Activated B cell treated with CpG ODN at 0.5 μM for 24 hours (primary cell): ENCODE data around the gene ZBTB32. TPM values are rescaled to one million over a fixed set of nuclear protein-coding genes. Genes with fewer than 3 reads are reported as not detected.
A peak's percentile ranks its signal among the peaks of the same experiment; 100 is the strongest.

ENCODE experiments used
- ATAC-seq: fragments of 200-7000 bp; cut with Tn5 transposase; one replicate; pipeline ENCODE4 v1.10.0; 2021; ENCODE audit warnings: low read depth, mild to moderate bottlenecking, moderate library complexity
- CTCF ChIA-PET: fragments of 350-600 bp; sonication (Branson Sonifier 250); formaldehyde crosslinking; loops from one replicate; lab custom pipeline; 2021; ENCODE audit warnings: antibody characterized with exemption; lab: Charles Lee
- POLR2A ChIA-PET: fragments of 350-600 bp; sonication (Branson Sonifier 250); formaldehyde crosslinking; loops from one replicate; lab custom pipeline; 2021; ENCODE audit warnings: antibody characterized with exemption; lab: Charles Lee
- DNase-seq: peaks from one replicate; pipeline ENCODE4 v3.0.0; 2022
- H3K27ac Mint-ChIP-seq: one replicate; pipeline ENCODE4 v1.8.0; 2020; ENCODE audit warnings: mixed read lengths
- H3K27me3 Mint-ChIP-seq: one replicate; pipeline ENCODE4 v1.8.0; 2021; ENCODE audit warnings: mixed read lengths
- H3K36me3 Mint-ChIP-seq: one replicate; pipeline ENCODE4 v1.8.0; 2021; ENCODE audit warnings: low read depth, mixed read lengths
- H3K4me1 Mint-ChIP-seq: one replicate; pipeline ENCODE4 v1.8.0; 2021; ENCODE audit warnings: mixed read lengths
- H3K4me3 Mint-ChIP-seq: one replicate; pipeline ENCODE4 v1.8.0; 2020; ENCODE audit warnings: mild to moderate bottlenecking, mixed read lengths
- H3K9me3 Mint-ChIP-seq: one replicate; pipeline ENCODE4 v1.8.0; 2020; ENCODE audit warnings: mixed read lengths
- CTCF ChIP-seq: fragments of 200-600 bp; IDR thresholded peaks from one replicate; pipeline ENCODE4 v1.8.0; 2022; ENCODE audit warnings: antibody characterized with exemption, mild to moderate bottlenecking
- intact Hi-C: fragments of 100-400 bp; cut with micrococcal nuclease; formaldehyde crosslinking; loops from one replicate; pipeline ENCODE4 v1.15.1; 2024
- total RNA-seq: library from RNA; stranded (reverse); gene quantifications from 2 replicates; pipeline ENCODE4 v1.2.3, GENCODE V29; 2022

The ZBTB32 gene
- total RNA-seq, 1 donor from 2014 or later = 21.4 TPM

GRCh38 chr19:35738887-35739229 is 34.5 kb downstream of the ZBTB32 start:
- Mint-ChIP-seq H3K9me3 (no peaks in the 10 kb centered on the region), H3K27me3 (no peaks in the 10 kb centered on the region), H3K27ac (peak overlapping the region; percentile 31), H3K4me3 (no peak overlapping the region), H3K36me3 (peaks cover 68% of the 10 kb centered on the region), H3K4me1 (peaks cover 57% of the 10 kb centered on the region)
- TF ChIP-seq CTCF = no peak
- DNase-seq (no peak), ATAC-seq (no peak)
- CTCF ChIA-PET = no interaction called here
- intact Hi-C loops = no loop called here
- POLR2A ChIA-PET = interaction anchor here (1.6 kb wide), 1 partner anchor 91 kb away, joined by 4 read pairs; the partner anchor contains the start of gene COX6B1

GRCh38 chr19:35739275-35740107 is 35.1 kb downstream of the ZBTB32 start:
- DNase-seq (no peak), ATAC-seq (no peak)
- Mint-ChIP-seq H3K4me3 (peak overlapping the region; percentile 95), H3K27ac (peak overlapping the region; percentile 24), H3K4me1 (peaks cover 60% of the 10 kb centered on the region), H3K36me3 (peaks cover 62% of the 10 kb centered on the region), H3K27me3 (no peaks in the 10 kb centered on the region), H3K9me3 (no peaks in the 10 kb centered on the region)
- TF ChIP-seq CTCF = no peak
- intact Hi-C loops = loop anchor here (1.0 to 10.0 kb wide), 9 partner anchors 19 to 1575 kb away; partner anchors contain the start of genes ARHGAP33, COX6B1, NFKBID and OVOL3
- ChIA-PET CTCF (no interaction called here), POLR2A (interaction anchor here (0.8 to 3.6 kb wide), 9 partner anchors 9 to 533 kb away, joined by 3 to 54 read pairs (median 7); partner anchors contain the start of genes COX6B1, KMT2B and LIN37)

GRCh38 chr19:35740108-35740422 is 35.7 kb downstream of the ZBTB32 start:
- Mint-ChIP-seq H3K4me1 (peaks cover 62% of the 10 kb centered on the region), H3K4me3 (peak overlapping the region; percentile 95), H3K9me3 (no peaks in the 10 kb centered on the region), H3K27ac (peak overlapping the region; percentile 95), H3K27me3 (no peaks in the 10 kb centered on the region), H3K36me3 (peaks cover 62% of the 10 kb centered on the region)
- no peak for TF ChIP-seq CTCF
- DNase-seq (no peak), ATAC-seq (peak; percentile 3)
- CTCF ChIA-PET = interaction anchor here (1.0 kb wide), 1 partner anchor 17 kb away, joined by 3 read pairs; no protein-coding TSS in a partner anchor
- POLR2A ChIA-PET = interaction anchor here (0.8 to 3.6 kb wide), 18 partner anchors 8 to 534 kb away, joined by 3 to 54 read pairs (median 6); partner anchors contain the start of genes COX6B1, HSPB6, KMT2B and LIN37
- intact Hi-C loops = loop anchor here (1.0 to 10.0 kb wide), 9 partner anchors 18 to 1575 kb away; partner anchors contain the start of genes ARHGAP33, COX6B1, NFKBID and OVOL3

- Mint-ChIP-seq H3K9me3 (no peaks in the 10 kb centered on the region), H3K4me1 (peaks cover 66% of the 10 kb centered on the region), H3K4me3 (peak overlapping the region; percentile 95), H3K36me3 (peaks cover 62% of the 10 kb centered on the region), H3K27ac (peak overlapping the region; percentile 95), H3K27me3 (no peaks in the 10 kb centered on the region)
- DNase-seq = peak; percentile 89
- ATAC-seq = peak; percentile 65
- no peak for TF ChIP-seq CTCF
- intact Hi-C loops = loop anchor here (1.0 to 10.0 kb wide), 9 partner anchors 18 to 1574 kb away; partner anchors contain the start of genes ARHGAP33, COX6B1, NFKBID and OVOL3
- ChIA-PET CTCF (interaction anchor here (0.8 to 1.0 kb wide), 2 partner anchors 17 to 46 kb away, joined by 3 to 5 read pairs; no protein-coding TSS in a partner anchor), POLR2A (interaction anchor here (0.6 to 3.6 kb wide), 21 partner anchors 8 to 534 kb away, joined by 3 to 54 read pairs (median 5); partner anchors contain the start of genes COX6B1, HSPB6, KMT2B and LIN37)
These were observed 36.3 kb downstream of the ZBTB32 start for GRCh38 chr19:35740423-35741202.
